Activated naive CD4-positive, alpha-beta T cell (primary cell): ENCODE data around the gene STMND1.

ENCODE experiments used
- DNase-seq, 4 experiments: peaks; one replicate each; lab custom pipeline; 2025; lab: John Stamatoyannopoulos, UW

The STMND1 gene

GRCh38 chr6:17098538-17098937, 3.3 kb upstream of the STMND1 start:
- DNase-seq: no peak

GRCh38 chr6:17099401-17100059, 2.3 kb upstream of the STMND1 start:
- no peak for DNase-seq

GRCh38 chr6:17100806-17101205, 1.0 kb upstream of the STMND1 start:
- DNase-seq: no peak

- no peak for DNase-seq
Measured at GRCh38 chr6:17102258-17102870, 514 bp downstream of the STMND1 start.

- DNase-seq: no peak
Measured at GRCh38 chr6:17103715-17104114, 1.9 kb downstream of the STMND1 start.

- no peak for DNase-seq
Measured at GRCh38 chr6:17107863-17108262, 6.0 kb downstream of the STMND1 start.

GRCh38 chr6:17115251-17116116, 13.6 kb downstream of the STMND1 start:
- DNase-seq: no peak

GRCh38 chr6:17116117-17116440, 14.2 kb downstream of the STMND1 start:
- no peak for DNase-seq

- no peak for DNase-seq
Measured at GRCh38 chr6:17120019-17120418, 18.2 kb downstream of the STMND1 start.

- DNase-seq: no peak
Measured at GRCh38 chr6:17125407-17125806, 23.6 kb downstream of the STMND1 start.

- no peak for DNase-seq
Measured at GRCh38 chr6:17130786-17131185, 28.9 kb downstream of the STMND1 start.

GRCh38 chr6:17132967-17133366, 31.1 kb downstream of the STMND1 start:
- no peak for DNase-seq

- no peak for DNase-seq
Measured at GRCh38 chr6:17138033-17138432, 36.2 kb downstream of the STMND1 start.

GRCh38 chr6:17144016-17144415, 42.2 kb downstream of the STMND1 start:
- DNase-seq: no peak

GRCh38 chr6:17149571-17149970, 47.7 kb downstream of the STMND1 start:
- DNase-seq: no peak

- no peak for DNase-seq
Measured at GRCh38 chr6:17150096-17150495, 48.2 kb downstream of the STMND1 start.

- no peak for DNase-seq
Measured at GRCh38 chr6:17151888-17152287, 50.0 kb downstream of the STMND1 start.

- DNase-seq: no peak
Measured at GRCh38 chr6:17152703-17153102, 50.9 kb downstream of the STMND1 start.

- peak in 3 of 4 experiments; percentile 10 to 28 (median 28) for DNase-seq
Measured at GRCh38 chr6:17156112-17156921, 54.5 kb downstream of the STMND1 start.

GRCh38 chr6:17156966-17157365, 55.1 kb downstream of the STMND1 start:
- DNase-seq: no peak

- no peak for DNase-seq
Measured at GRCh38 chr6:17157617-17158016, 55.8 kb downstream of the STMND1 start.

- DNase-seq: no peak
Measured at GRCh38 chr6:17159240-17159639, 57.4 kb downstream of the STMND1 start.
